HG02973 (cell line): ENCODE results near the gene RACK1.

Experiments
- ATAC-seq: cut with Tn5 transposase; IDR thresholded peaks from one replicate; pipeline ENCODE4 v1.9.1; 2021; ENCODE audit warnings: moderate library complexity; ENCODE audit not compliant: unreplicated experiment

Gene RACK1

DNA sequence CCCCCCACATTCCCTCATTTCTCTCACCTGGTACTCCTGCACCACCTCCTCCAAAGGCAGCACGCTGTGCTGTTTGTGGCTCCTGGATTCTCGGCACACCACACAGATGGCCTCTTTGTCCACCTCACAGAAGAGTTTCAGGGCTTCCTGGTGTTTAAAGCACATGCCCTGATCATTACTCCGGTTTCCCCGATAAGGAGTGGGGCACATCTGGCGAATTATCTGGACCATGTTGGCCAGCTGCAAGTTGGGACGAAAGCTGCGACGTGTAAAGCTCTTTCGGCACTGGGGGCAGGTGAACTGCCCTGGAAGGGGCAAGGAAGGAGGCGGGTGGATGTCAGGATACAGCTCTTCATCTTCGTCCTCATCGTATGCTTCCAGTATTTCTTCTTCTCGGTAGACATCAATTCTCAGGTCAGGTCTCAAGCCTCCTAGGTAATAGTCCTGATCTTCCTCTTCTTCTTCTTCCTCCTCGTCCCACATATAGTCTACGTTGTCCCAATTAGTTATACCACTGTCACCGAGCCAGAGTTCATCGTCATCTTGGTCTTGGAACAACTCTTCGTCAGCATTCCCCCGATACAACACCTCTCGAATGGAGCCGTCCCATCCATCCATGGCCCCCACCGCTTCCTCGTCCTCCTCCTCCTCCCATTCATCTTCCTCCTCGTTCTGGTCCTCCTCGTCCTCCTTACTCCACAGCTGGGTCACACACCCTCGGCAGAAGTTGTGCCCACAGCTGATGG is 16.4 kb upstream of the RACK1 start:
- no peak for ATAC-seq

DNA sequence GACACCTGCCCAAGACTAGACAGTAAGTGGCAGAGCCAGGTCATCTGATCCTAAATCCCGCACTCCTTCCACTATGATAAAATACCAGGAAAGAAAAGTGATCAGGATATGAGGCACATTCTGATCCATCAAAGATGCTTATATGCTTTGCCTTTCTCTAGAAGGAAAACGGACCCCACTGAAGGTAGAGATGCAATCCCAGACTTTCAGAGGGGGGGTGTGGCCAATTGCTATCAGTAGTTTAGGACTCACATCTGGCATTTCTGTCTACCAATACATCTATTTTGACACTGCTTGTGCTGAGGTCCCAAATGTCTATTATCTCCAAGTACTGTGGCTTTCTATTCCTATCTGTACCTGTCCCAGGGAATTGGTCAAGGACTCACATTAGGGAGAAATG is 15.6 kb upstream of the RACK1 start:
- ATAC-seq: no peak

DNA sequence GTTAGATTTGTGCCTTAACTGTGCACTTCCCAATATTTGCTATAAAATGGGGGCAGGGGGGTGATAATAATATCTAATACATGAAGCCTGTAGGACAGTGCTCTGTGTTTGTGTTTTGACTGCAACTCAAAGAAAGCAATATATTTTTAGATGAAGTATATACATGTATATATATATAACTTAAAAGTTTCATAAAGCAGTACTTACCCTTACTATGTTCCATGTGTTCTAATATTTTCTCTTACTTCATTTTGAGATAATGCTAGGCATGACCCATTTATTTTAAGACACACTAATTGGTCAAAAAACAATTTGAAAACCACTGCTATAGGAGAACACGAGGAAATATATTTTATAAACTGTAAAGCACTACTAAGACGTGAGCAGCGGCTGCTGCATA is 14.9 kb upstream of the RACK1 start:
- ATAC-seq: no peak

DNA sequence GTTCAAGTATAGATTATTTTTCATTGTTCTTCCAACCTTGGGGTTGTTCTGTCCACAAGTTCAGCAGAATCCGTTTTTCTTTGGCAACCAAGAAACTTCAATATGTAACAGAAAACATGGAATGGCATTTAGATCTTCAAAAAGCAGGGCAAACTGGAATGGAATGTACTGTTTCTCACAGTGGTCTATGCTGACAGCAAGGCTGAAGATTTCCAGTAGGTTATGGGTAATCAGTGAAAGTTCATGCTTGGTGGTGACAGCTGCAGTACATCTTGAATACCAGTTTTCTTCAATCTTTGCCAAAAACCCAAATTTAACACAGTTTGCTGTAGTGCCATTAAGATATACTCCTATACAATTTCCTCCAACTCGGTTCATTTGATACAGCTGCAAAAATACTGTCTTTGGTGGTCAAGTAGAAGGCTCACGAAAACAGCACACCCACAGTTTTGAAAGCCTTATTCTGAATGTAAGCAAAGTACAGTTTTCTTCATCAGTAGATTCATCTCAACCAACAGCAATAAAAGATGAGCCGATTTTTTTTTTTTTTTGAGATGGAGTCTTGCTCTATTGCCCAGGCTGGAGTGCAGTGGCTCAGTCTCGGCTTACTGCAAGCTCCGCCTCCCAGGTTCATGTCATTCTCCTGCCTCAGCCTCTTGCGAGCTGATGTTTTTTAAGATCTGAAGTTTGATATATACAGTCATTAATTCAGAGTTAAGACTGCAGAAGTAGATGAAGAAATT is 12.3 kb upstream of the RACK1 start:
- ATAC-seq: no peak

DNA sequence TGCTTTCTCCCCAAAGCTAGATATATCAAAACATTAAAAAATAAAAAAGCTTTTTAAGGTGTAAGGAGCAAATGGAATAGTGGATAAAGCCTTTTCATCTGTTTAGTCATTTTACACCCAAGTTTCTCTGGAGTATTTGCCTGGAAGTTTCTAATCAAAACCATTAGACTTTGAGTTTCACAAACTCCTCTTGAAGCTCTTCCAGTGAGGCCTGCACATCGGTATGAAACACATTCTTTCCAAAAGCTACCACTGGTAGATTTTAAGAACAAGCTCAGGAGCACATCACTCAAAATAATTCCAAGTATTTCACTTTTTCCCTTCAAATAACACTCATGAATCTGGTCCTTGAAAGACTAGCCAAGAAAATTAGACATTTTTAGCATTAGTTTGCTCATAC is 11.6 kb upstream of the RACK1 start:
- ATAC-seq: no peak

DNA sequence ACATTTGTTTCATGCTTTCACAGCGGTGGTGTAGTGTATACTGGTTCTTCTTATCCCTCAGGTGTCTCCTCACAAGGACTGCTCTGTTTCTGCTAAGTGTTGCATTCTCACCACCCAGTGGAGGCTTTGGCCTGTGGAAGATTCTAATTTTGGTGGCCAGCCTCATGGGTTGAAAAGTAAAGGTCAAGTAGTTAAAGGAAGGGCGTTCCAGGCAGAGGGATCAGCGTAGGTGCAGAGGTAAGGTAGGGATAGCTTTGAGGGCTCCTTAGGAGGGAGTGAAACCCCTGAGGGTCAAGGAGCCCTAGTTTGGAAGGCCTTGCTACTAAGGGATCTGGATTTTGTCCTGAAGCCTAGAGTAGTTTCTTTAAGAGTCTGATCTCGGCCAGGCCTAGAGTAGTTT is 4.6 kb upstream of the RACK1 start:
- ATAC-seq: no peak

DNA sequence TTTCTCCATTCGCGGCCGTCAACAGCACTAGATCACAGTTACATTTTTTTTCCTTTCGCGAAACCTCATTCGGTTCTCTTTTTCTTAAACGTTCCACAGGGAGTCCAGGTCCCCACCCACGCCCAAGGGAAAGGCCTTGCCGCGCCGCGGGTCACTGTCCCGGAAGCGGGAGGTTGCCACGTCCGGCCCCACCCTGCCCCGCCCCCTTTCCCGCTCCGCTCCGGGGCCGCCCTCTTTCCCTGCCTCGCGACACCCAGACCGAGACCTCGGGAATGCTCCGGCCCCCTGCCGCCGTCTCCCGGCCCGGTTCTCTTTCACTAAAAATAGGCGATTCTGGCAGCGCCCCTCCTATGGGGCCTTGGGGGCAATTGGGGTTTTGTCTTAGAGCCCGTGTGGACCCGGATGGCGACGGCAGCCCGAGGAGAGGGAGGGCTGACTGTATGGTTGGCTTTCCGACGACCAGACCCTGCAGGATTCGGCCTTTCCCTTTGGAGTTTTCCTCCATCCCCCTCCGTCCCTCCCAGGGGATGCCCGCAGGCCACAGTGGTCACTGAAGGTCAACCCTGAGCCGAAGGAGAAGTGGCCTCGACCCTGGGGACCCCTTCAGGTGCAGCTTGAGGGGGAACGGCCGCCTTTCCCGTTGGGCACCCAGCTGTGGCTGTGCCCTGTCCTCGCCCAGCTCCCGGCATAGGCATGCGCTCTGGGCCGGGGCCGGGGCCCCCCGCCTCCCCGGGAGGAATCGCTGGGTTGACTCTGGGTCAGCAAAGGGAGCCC is 2.8 kb upstream of the RACK1 start:
- ATAC-seq: peak; percentile 41

DNA sequence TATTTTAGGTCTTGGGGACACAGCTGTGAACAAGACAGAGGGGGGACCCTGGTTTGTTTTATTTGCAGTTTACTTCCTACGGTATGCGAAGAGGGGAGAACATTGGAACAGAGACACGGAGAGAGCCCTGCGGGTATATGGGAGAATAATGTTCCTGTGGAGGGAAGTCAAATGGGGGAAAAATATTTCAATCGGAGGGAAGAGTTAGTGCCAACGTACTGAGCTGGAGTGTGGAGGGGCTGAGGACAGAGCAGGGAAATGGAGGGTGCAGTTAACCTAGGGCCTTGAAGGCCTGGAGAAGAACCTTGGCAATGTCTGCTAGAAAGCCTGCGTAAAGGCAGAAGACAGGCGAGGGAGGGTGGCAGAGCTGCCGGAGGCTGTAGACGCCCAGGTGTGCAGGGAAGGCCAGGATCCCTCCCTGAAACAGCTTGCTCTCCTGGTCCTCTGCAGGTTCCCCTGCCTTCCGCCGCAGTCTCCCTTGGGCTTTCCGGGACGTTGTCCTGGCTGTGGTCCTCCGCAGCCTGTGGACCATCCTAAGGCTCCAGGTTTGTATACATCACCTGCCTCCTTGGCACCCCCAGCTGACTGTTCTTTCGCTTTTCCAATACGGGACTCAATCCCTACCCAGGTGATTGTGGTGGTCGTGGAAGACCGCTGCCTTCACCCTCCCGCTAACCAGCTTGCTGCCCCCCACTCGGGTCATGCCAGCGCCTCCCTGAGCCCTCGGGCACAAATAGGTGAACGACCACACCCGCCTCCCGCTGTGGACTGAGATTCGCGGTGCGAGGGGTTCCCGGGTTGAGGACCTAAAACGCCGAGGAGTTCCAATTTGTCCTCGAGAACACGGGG is 1.9 kb upstream of the RACK1 start:
- no peak for ATAC-seq

DNA sequence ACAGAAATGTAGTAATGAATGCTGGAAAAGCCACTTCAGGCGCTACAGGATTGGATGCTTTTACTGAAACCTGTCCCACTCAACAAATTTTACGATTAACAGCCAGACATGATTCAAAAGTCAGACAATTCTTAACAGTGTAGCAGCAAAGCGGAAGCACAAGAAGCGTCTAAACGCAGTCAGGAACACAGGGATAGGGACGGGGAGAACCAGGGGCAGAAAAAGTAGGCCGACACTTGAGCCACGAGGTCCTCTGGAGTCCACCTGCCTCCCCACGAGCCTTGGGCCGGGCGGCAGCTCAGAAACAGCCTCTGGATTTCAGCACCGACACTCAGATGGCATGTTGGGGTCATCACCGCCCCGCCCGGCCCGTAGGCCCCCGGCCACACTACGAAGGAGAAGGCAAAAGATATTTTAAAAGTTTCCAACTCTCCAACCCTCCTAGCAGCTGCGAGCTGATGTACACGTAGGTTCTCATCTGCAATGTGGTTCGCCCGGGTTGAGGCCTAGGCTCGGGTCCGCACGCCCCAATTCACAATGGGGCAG is 615 bp downstream of the RACK1 start:
- peak; percentile 1 for ATAC-seq

DNA sequence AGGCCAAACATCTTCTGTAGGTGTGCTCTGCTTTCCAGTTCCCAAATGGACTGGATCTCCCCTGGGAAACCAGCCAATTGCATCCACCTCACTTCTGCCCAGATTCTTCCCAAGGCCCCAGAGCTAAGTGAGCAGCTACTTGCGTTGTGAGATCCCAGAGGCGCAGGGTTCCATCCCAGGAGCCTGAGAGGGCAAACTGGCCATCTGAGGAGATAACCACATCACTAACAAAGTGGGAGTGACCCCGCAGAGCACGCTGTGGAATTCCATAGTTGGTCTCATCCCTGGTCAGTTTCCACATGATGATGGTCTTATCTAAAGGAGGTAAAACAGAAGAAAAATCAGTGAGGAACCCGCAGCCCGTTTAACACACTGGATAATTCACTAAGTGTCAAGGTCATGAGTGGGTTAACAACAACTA is 1.7 kb downstream of the RACK1 start:
- ATAC-seq: no peak

DNA sequence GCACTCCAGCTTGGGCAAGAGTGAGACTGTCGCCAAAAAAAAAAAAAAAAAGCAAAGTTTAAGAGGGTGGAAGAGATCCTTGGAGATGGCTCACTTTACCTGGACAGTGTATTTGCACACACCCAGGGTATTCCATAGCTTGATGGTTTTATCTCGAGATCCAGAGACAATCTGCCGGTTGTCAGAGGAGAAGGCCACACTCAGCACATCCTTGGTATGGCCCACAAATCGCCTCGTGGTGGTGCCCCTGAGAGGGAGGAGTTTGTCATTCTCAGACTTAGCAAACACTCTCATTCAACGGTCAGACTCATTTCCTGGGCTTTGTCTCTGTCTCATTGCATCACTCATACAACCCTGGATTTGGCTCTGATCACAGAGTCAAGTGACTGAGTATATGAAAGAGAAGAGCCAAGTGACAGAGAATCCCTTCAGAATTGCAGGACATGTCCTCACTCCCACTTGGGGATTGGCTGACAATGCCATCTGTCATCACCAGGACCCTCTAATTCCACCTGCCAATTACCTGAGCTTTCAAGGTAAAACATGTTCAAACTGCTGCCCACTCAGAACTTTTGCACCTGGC is 2.2 kb downstream of the RACK1 start:
- ATAC-seq: no peak

DNA sequence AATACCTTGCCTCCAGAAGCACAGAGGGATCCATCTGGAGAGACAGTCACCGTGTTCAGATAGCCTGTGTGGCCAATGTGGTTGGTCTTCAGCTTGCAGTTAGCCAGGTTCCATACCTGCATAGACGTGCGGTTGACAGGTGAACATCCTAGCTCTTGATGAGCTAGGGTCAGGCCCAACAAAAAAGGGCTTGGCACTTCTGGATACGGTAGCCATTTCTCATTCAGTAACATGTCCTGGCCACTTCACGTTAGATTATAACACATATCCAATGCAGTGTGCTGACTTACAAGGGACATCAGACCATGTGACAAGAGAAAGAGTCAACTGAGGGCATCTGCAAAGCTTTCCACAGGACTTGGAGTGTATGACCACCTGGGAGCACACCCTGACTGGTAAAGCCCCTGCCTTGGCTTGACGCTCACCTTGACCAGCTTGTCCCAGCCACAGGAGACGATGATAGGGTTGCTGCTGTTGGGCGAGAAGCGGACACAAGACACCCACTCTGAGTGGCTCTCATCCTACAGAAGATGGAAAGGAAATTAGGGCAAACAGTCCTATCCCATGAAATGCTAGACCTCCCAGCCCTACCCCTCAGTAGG is 4.5 kb downstream of the RACK1 start:
- no peak for ATAC-seq

DNA sequence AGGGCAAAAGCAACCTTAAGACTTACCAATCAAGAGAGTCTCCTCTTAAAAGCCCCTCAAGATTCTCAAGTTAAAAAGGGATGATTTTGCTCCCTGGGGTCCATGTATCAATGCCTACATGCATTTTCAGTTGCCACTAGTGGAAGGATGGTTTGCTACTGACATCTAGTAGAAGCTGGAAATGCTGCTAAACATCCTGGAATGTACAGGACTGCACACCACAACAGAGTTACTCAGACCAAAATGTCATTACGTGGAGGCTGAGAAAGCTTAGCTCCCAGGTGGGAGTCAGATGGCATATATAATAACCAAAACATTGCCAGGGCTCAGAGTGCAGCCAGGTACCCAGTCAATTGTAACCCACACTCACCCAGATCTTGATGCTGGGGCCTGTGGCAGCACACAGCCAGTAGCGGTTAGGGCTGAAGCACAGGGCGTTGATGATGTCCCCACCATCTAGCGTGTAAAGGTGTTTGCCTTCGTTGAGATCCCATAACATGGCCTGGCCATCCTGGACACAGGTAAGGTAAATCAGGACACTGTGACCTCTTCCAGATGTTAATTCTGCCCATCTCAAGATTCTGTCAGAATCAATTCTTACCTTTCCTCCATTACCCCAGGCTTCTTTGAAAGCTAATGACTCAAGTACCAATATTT is 5.8 kb downstream of the RACK1 start:
- no peak for ATAC-seq

DNA sequence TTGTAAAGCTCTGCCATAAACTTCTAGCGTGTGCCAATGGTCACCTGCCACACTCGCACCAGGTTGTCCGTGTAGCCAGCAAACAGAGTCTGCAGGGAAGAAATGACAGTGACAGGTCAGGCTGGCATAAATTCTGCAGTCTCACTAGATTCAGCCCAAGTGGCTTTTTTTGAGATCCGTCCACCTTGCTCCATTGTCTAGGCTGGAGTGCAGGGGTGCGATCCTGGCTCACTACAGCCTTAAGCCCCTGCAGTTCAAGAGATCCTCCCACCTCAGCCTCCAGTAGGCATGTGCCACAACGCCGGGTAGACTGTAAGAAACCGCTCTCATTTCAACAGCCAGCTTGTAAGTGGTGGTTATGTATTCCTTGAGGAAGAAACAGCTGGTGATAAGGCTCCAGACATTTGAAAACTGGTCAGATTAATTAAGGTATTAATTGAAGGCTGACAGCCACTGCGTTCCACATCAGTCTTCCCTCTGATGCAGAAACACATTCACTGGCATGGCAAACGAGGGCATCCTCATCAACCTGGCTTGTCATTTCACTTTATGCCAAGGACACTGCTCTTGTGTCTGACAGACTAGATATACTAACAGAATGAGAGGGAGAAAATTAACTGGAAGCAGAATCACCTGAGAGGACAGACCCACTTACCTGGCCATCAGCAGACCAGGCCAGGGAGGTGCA is 6.6 kb downstream of the RACK1 start:
- ATAC-seq: no peak

DNA sequence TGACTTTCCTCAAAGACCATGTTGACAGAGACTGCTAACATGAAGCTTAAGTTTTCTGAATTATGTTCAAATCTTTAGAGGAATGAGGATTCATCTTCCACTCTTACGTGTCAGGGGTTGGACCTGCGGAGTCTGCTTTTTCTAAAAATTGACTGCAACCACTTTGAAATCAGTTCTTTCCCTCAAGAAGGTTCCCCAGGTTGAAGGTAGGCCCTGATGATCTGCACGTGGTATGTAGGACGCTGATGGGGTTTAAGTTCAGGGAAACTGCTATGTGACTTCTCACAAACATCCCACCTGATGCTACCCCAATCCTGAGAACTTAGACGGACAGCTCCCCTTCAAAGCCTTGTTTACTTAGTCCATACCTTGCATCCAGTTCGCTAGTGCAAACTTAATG is 7.2 kb downstream of the RACK1 start:
- ATAC-seq: no peak

DNA sequence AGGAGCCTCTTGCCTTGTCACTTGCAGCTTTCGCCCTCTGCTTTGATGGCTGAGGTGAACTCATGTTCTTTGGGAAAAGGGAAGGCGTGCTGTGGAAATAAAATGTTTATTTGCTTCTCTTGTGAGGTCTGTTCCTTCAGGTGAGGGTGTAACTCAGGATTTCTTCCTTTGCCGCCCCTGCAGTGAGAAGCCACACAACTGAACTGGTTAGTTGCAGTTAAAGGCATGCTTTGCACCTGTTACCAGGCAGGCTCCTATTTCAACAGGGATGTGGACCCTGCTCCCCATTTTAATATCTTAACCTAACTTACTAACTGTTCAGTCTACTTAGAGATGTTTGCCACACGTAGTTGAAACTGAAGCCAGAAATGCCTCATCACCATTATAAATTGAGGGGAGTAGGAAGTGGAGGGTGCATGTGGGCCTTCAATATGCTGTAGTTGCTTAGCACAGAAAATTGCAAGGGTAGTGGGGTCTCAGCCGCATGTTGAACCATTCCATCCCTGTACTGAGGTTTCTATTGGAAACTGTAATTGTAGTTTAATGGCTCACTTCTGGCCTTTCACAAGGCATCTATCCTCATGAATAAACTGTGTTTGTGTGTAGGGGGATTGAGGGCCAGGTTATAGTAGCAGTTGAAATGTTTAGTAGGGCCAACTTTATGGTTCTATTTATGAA is 7.9 kb downstream of the RACK1 start:
- no peak for ATAC-seq

DNA sequence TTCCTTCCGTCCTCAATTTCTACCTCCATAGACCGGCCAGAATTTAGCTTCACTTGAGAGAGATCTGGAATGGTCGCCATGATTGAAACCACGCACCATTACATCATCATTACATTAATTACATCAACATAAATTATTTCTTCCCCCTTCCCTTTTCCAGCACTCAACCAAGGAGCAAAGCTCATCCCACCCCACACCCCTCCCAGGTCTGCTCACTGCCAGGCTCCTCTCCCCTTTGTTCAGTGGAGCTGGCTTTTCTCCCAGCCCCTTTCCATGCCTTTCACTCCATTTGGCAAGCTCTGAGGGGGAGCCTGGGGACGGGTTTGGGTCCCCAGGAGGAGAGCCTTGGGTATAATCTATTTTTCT is 8.4 kb downstream of the RACK1 start:
- ATAC-seq: no peak
